ENCODE results near the gene PALLD. TPM values are rescaled to one million over a fixed set of nuclear protein-coding genes. Genes with fewer than 3 reads are reported as not detected.

Gene PALLD
- total and polyA plus RNA-seq, 2 donors (not counting 3 experiments of a cell fraction or from before 2014, with no cell fraction given) = 13.4 to 48.2 TPM

DNA sequence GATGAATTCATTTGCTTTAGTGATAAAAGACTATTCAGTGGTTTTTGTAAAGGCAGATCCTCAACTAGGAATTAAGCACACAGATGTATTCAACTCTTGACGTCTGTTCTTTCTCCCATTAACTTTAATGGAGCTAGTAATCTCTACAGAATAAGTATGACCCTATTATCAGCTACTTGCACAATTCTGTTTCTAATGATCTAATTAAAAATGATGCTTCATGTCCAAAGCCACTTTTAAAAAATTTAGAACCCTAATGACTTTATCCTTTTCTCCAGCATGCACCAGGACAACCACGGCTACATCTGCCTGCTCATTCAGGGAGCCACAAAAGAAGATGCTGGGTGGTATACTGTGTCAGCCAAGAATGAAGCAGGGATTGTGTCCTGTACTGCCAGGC is 427.8 kb downstream of the PALLD start:
- Histone ChIP-seq H3K79me2 (ENCODE audit: control insufficient read depth, insufficient read depth, low read length) (no peaks in the 10 kb centered on the region), H3K9me1 (replicated peaks; ENCODE audit: control insufficient read depth, extremely low read depth, insufficient read depth, low read length) (no peaks in the 10 kb centered on the region), H3K9ac (replicated peaks; ENCODE audit: extremely low read depth, insufficient read depth, low read length) (no peak overlapping the region), H3K27me3 (ENCODE audit: control insufficient read depth in 2 of 2, insufficient read depth in 2 of 2, low read length in 2 of 2) (no peaks in the 10 kb centered on the region), H3K36me3 (ENCODE audit: control insufficient read depth in 2 of 2, extremely low read depth in 1 of 2, insufficient read depth in 2 of 2, low read length in 2 of 2) (peaks cover 15 to 21% of the 10 kb centered on the region in 2 experiments), H3K4me1 (ENCODE audit: control insufficient read depth, extremely low read depth, insufficient read depth, low read length) (no peaks in the 10 kb centered on the region), H3K27ac (ENCODE audit: insufficient read depth, low read depth, low read length) (no peak overlapping the region), H3K4me3 (replicated peaks in 1 of 3; ENCODE audit: insufficient read depth in 1 of 3, low read depth in 1 of 3, low read length in 3 of 3) (no peak overlapping the region), H3K9me3 (replicated peaks; ENCODE audit: control insufficient read depth, insufficient read depth, low read length) (no peaks in the 10 kb centered on the region), H4K20me1 (replicated peaks; ENCODE audit: control insufficient read depth, extremely low read depth, insufficient read depth, low read length) (peaks cover 2% of the 10 kb centered on the region), H2AFZ (ENCODE audit: low read depth, low read length) (no peak overlapping the region), H3K4me2 (ENCODE audit: insufficient read depth, low read length) (no peak overlapping the region)
- TF ChIP-seq GATA2 (IDR thresholded peaks at IDR 0.05; ENCODE audit: insufficient read depth, insufficient read length, low read depth, low read length) = no peak
- TF ChIP-seq, protein P1, sequence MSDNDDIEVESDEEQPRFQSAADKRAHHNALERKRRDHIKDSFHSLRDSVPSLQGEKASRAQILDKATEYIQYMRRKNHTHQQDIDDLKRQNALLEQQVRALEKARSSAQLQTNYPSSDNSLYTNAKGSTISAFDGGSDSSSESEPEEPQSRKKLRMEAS (IDR thresholded peaks at IDR 0.05; ENCODE audit: insufficient read depth, insufficient read length) = no peak
- TF ChIP-seq MYC (IDR thresholded peaks at IDR 0.05; ENCODE audit: low read depth, low read length) = no peak
- no peak for TF ChIP-seq POLR2AphosphoS5 (IDR thresholded peaks at IDR 0.05; ENCODE audit: insufficient read depth, low read depth, low read length)
- TF ChIP-seq JUN (IDR thresholded peaks at IDR 0.05; ENCODE audit: borderline replicate concordance, insufficient read depth, insufficient read length, low read depth) = no peak
- TF ChIP-seq FOS (IDR thresholded peaks at IDR 0.05; ENCODE audit: borderline replicate concordance, insufficient read depth, low read length) = no peak
- TF ChIP-seq EZH2 (IDR thresholded peaks at IDR 0.05; ENCODE audit: borderline replicate concordance, low read depth, low read length, severe bottlenecking) = no peak
- TF ChIP-seq, protein P2, sequence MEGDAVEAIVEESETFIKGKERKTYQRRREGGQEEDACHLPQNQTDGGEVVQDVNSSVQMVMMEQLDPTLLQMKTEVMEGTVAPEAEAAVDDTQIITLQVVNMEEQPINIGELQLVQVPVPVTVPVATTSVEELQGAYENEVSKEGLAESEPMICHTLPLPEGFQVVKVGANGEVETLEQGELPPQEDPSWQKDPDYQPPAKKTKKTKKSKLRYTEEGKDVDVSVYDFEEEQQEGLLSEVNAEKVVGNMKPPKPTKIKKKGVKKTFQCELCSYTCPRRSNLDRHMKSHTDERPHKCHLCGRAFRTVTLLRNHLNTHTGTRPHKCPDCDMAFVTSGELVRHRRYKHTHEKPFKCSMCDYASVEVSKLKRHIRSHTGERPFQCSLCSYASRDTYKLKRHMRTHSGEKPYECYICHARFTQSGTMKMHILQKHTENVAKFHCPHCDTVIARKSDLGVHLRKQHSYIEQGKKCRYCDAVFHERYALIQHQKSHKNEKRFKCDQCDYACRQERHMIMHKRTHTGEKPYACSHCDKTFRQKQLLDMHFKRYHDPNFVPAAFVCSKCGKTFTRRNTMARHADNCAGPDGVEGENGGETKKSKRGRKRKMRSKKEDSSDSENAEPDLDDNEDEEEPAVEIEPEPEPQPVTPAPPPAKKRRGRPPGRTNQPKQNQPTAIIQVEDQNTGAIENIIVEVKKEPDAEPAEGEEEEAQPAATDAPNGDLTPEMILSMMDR (IDR thresholded peaks at IDR 0.05; ENCODE audit: extremely low read depth in 1 of 2, insufficient read depth in 1 of 2, low read depth in 1 of 2, low read length in 2 of 2) = no peak
- TF ChIP-seq POLR2A (IDR thresholded peaks at IDR 0.05; ENCODE audit: low read depth, low read length) = no peak
- dilution Hi-C loops (cut with MboI; ENCODE audit: extremely low pct_ligation_motif_present, low sequenced_read_pairs) = loop anchor here (10.0 to 25.0 kb wide), 3 partner anchors 337 to 560 kb away; no protein-coding TSS in a partner anchor
- intact Hi-C loops (cut with micrococcal nuclease) = no loop called here
- ChIA-PET POLR2A (no interaction called here), CTCF (interaction anchor here (0.8 to 5.4 kb wide), 17 partner anchors 8 to 642 kb away, joined by 3 to 96 read pairs (median 8); partner anchors contain the start of gene CBR4)
- BruUV-seq (replicated peaks) = no TSS peak
- FAIRE-seq = no peak
- no peak for DNase-seq (ENCODE audit: low read depth, low spot score)

Measured in endothelial cell of umbilical vein (primary cell).